HepG2 (cell line): ENCODE measurements around the gene MCU. TPM values are rescaled to one million over a fixed set of nuclear protein-coding genes. Genes with fewer than 3 reads are reported as not detected.
A peak's percentile ranks its signal among the peaks of the same experiment; 100 is the strongest.

Source experiments
- ATAC-seq: fragments of 200-7000 bp; cut with Tn5 transposase; 3 replicates; pipeline ENCODE4 v1.9.1; 2020; ENCODE audit warnings: mild to moderate bottlenecking, moderate library complexity
- BruUV-seq: library from RNA; stranded (reverse); fragments of 400-500 nt; replicated peaks from 2 replicates; lab custom pipeline; 2021; lab: Mats Ljungman, UMichigan
- CTCF ChIA-PET: fragments of 300-600 bp; formaldehyde crosslinking; extraction: SDS; loops from one replicate; lab custom pipeline; 2021; ENCODE audit warnings: low total read pairs, inconsistent platforms, low intra/inter-chr PET ratio; lab: Yijun Ruan, JAX
- POLR2A ChIA-PET: fragments of 350-600 bp; sonication (Branson Sonifier 250); formaldehyde crosslinking; loops from one replicate; lab custom pipeline; 2020; ENCODE audit warnings: antibody characterized with exemption, inconsistent platforms; lab: Yijun Ruan, JAX
- DNase-seq: peaks from one replicate; pipeline ENCODE4 v3.0.0-alpha.2; 2015; ENCODE audit warnings: low spot score
- FAIRE-seq: peaks from 3 replicates; lab custom pipeline; 2011; peaks lifted over from hg19 to GRCh38; lab: Jason Lieb, UNC
- H2AFZ ChIP-seq: one replicate; pipeline ENCODE4 v1.6.1; 2011; ENCODE audit warnings: low read length, inconsistent platforms
- H3K27ac ChIP-seq: fragments of 300-600 bp; 3 replicates; pipeline ENCODE4 v1.8.0; 2011; ENCODE audit warnings: mixed run types, mild to moderate bottlenecking, mixed read lengths, low read length, inconsistent platforms; ENCODE audit not compliant: insufficient read depth; ENCODE audit errors: extremely low read length
- H3K27me3 ChIP-seq, 2 experiments: fragments of 200-600 bp in 1 of 2; 2 replicates in 1 of 2; 3 replicates in 1 of 2; pipeline versions ENCODE4 v1.6.0 to v1.8.0; 2011; ENCODE audit warnings: low read length in 2 of 2, mild to moderate bottlenecking in 2 of 2, moderate library complexity in 2 of 2, inconsistent platforms in 1 of 2; ENCODE audit not compliant: insufficient read depth in 2 of 2, control insufficient read depth in 1 of 2
- H3K36me3 ChIP-seq, 2 experiments: fragments of 200-600 bp in 1 of 2; replicated peaks in 1 of 2; 2 replicates in 1 of 2; 3 replicates in 1 of 2; pipeline versions ENCODE4 v1.5.1 to v1.8.0; 2011; ENCODE audit warnings: low read length in 2 of 2, inconsistent platforms in 1 of 2; ENCODE audit not compliant: insufficient read depth in 2 of 2, control insufficient read depth in 1 of 2
- H3K4me1 ChIP-seq: 2 replicates; pipeline ENCODE4 v1.5.1; 2012; ENCODE audit warnings: low read length, inconsistent platforms; ENCODE audit not compliant: insufficient read depth
- H3K4me2 ChIP-seq: 2 replicates; pipeline ENCODE4 v1.6.0; 2011; ENCODE audit warnings: low read depth, low read length, inconsistent platforms
- H3K4me3 ChIP-seq, 3 experiments: fragments of 200-600 bp in 1 of 3; sonication (generic), shearing (Covaris generic) in 1 of 3; replicated peaks in 1 of 3; 2 replicates each; pipeline ENCODE4 v1.5.1; 2011 to 2016; ENCODE audit warnings: low read length in 3 of 3, inconsistent platforms in 2 of 3, low read depth in 2 of 3, mild to moderate bottlenecking in 2 of 3, control low read depth in 1 of 3, mixed read lengths in 1 of 3; ENCODE audit not compliant: insufficient read depth in 1 of 3
- H3K79me2 ChIP-seq: one replicate; pipeline ENCODE4 v1.6.1; 2011; ENCODE audit warnings: low read length, inconsistent platforms; ENCODE audit not compliant: insufficient read depth
- H3K9ac ChIP-seq: 2 replicates; pipeline ENCODE4 v1.6.0; 2011; ENCODE audit warnings: mild to moderate bottlenecking, low read depth, low read length, inconsistent platforms; ENCODE audit not compliant: insufficient read depth
- H3K9me3 ChIP-seq: 2 replicates; pipeline ENCODE4 v1.5.1; 2012; ENCODE audit warnings: mild to moderate bottlenecking, low read length
- H4K20me1 ChIP-seq: 2 replicates; pipeline ENCODE4 v1.6.0; 2011; ENCODE audit warnings: inconsistent platforms, mild to moderate bottlenecking, low read length, moderate library complexity; ENCODE audit not compliant: insufficient read depth
- MAFF ChIP-seq: IDR thresholded peaks from 2 replicates; pipeline ENCODE4 v1.6.1; 2011; ENCODE audit warnings: low read depth, low read length, improper control_type of control experiment
- MAFK ChIP-seq, 2 experiments: IDR thresholded peaks in 1 of 2; conservative IDR thresholded peaks in 1 of 2; 2 replicates each; pipeline ENCODE4 v1.6.1; 2011; ENCODE audit warnings: improper control_type of control experiment in 2 of 2, low read length in 2 of 2
- SIN3B ChIP-seq: fragments of 150-350 bp; IDR thresholded peaks from 2 replicates; pipeline ENCODE4 v1.6.1; 2014; ENCODE audit warnings: low read length
- ZC3H13 ChIP-seq: sonication (generic); formaldehyde crosslinking; IDR thresholded peaks from 2 replicates; pipeline ENCODE4 v1.8.1; 2023; ENCODE audit warnings: mild to moderate bottlenecking, missing genetic modification reagents, moderate library complexity
- ZFP41 ChIP-seq: sonication (generic); formaldehyde crosslinking; IDR thresholded peaks from 2 replicates; pipeline ENCODE4 v1.4.0; 2020; ENCODE audit warnings: mild to moderate bottlenecking, missing genetic modification reagents, borderline replicate concordance
- ZNF30 ChIP-seq: sonication (generic); formaldehyde crosslinking; IDR thresholded peaks from 2 replicates; pipeline ENCODE4 v1.5.0; 2020; ENCODE audit warnings: mild to moderate bottlenecking, missing genetic modification reagents
- WGBS: methylation state at CpG from one replicate; pipeline ENCODE4 v1.1.6; 2017; ENCODE audit warnings: low lambda C conversion rate; 5-methylcytosine and 5-hydroxymethylcytosine counted together
- in situ Hi-C: cut with HindIII; loops from 2 replicates; pipeline ENCODE4 v1.10.0; 2017; ENCODE audit warnings: low pct_unique_long_range_greater_than_20kb; ENCODE audit not compliant: extremely low pct_ligation_motif_present
- intact Hi-C: fragments of 100-400 bp; cut with micrococcal nuclease; formaldehyde crosslinking; loops from one replicate; pipeline ENCODE4 v1.10.0; 2022; ENCODE audit not compliant: unreplicated experiment
- polyA plus RNA-seq, 8 experiments: library from polyadenylated mRNA; depleted of rRNA in 3 of 8; stranded (reverse) in 7 of 8; unstranded in 1 of 8; fragments of >200 nt; fragmentation: Illumina TruSeq in 4 of 8; extraction: Trizol in 4 of 8; gene quantifications; 2 replicates each; pipeline versions ENCODE4 v1.2.1 to v1.2.3, GENCODE V29; 2011 to 2016; ENCODE audit warnings: low read depth in 4 of 8, missing spikeins in 1 of 8, mixed read lengths in 1 of 8; ENCODE audit not compliant: insufficient read depth in 1 of 8
- total RNA-seq, 5 experiments: library from RNA; depleted of rRNA; stranded (reverse); fragments of >200 nt; fragmentation: Illumina TruSeq; extraction: Trizol; gene quantifications; 2 replicates each; pipeline ENCODE4 v1.2.3, GENCODE V29; 2016; ENCODE audit warnings: low read depth in 1 of 5
- TF ChIP-seq, protein P1 (sequence below): sonication (generic); formaldehyde crosslinking; IDR thresholded peaks from 2 replicates; pipeline ENCODE4; 2020; ENCODE audit warnings: missing genetic modification reagents, mild to moderate bottlenecking, borderline replicate concordance
- TF ChIP-seq, protein P2 (sequence below): sonication (generic); formaldehyde crosslinking; IDR thresholded peaks from 2 replicates; pipeline ENCODE4 v1.4.0; 2020; ENCODE audit warnings: mild to moderate bottlenecking, missing genetic modification reagents, borderline replicate concordance
- TF ChIP-seq, protein P3 (sequence below): IDR thresholded peaks from 2 replicates; pipeline ENCODE4 v1.6.1; 2016

The MCU gene
- total and polyA plus RNA-seq, 2 of the 13 experiments (the other 11 are each of a cell fraction or from before 2014, with no cell fraction given), result 25.9 to 64.5 TPM

DNA sequence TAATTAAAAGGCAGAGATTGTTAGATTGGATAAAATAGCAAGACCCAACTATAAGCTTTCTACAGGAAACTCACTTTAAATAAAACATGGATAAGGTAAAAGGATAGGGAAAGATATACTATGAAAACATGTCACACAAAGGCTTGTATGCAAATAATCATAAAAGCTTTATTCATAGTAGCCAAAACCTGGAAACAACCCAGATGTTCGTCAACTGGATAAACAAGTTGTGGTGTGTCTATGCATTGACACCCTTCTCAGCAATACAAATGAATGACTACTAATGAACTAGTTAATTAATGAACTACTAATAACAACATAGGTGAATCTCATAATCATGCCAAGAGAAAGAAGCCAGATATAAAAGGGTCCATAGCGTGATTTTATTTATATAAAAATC is 163.8 kb downstream of the MCU start (continued):
- TF ChIP-seq, protein P1, sequence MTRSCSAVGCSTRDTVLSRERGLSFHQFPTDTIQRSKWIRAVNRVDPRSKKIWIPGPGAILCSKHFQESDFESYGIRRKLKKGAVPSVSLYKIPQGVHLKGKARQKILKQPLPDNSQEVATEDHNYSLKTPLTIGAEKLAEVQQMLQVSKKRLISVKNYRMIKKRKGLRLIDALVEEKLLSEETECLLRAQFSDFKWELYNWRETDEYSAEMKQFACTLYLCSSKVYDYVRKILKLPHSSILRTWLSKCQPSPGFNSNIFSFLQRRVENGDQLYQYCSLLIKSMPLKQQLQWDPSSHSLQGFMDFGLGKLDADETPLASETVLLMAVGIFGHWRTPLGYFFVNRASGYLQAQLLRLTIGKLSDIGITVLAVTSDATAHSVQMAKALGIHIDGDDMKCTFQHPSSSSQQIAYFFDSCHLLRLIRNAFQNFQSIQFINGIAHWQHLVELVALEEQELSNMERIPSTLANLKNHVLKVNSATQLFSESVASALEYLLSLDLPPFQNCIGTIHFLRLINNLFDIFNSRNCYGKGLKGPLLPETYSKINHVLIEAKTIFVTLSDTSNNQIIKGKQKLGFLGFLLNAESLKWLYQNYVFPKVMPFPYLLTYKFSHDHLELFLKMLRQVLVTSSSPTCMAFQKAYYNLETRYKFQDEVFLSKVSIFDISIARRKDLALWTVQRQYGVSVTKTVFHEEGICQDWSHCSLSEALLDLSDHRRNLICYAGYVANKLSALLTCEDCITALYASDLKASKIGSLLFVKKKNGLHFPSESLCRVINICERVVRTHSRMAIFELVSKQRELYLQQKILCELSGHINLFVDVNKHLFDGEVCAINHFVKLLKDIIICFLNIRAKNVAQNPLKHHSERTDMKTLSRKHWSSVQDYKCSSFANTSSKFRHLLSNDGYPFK (CRISPR knock-in tag), result no peak
- no peak for TF ChIP-seq ZNF30 (CRISPR knock-in tag)

DNA sequence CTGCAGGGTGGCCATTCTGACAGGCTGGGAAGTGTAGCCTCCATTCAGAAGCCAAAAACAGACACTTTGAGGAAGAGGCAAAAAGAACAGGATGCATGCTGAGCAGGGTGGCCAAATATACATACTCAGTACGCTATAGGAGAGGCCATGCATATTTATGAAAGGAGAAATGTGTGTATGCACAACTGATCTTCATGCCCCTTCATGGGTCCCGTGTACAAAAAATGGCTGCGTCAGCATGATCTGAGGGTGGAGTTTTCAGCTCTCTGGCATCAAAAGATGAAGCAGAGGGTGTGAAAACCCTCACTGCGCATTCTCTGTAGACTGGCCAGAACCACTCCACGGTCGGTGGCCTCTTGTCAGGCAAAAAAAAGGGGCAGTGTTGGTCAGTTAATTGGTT is 166.1 kb downstream of the MCU start:
- POLR2A ChIA-PET, result no interaction called here
- Histone ChIP-seq H3K9me3 (no peaks in the 10 kb centered on the region), H3K4me3 (no peak overlapping the region), H4K20me1 (no peaks in the 10 kb centered on the region), H3K36me3 (peaks cover 0 to 10% of the 10 kb centered on the region in 2 experiments; a peak in 4 of 5 replicates), H3K4me2 (no peak overlapping the region), H3K27ac (no peak overlapping the region), H3K4me1 (peaks cover 9% of the 10 kb centered on the region), H3K9ac (no peak overlapping the region), H2AFZ (no peak overlapping the region), H3K27me3 (no peaks in the 10 kb centered on the region), H3K79me2 (no peaks in the 10 kb centered on the region)
- DNase-seq, result no peak
- CTCF ChIA-PET, result no interaction called here
- no peak for TF ChIP-seq ZFP41 (CRISPR knock-in tag)
- TF ChIP-seq MAFF, result 0 out of 2 replicates have a peak, but pooled peaks have one; percentile 32
- peak; percentile 34 to 67; a peak in 3 of 4 replicates for TF ChIP-seq MAFK (conservative IDR thresholded peaks at IDR 0.05 in 1 of 2, IDR thresholded peaks at IDR 0.05 in 1 of 2; ENCODE audit: low read length in 2 of 2)
- TF ChIP-seq, protein P2, sequence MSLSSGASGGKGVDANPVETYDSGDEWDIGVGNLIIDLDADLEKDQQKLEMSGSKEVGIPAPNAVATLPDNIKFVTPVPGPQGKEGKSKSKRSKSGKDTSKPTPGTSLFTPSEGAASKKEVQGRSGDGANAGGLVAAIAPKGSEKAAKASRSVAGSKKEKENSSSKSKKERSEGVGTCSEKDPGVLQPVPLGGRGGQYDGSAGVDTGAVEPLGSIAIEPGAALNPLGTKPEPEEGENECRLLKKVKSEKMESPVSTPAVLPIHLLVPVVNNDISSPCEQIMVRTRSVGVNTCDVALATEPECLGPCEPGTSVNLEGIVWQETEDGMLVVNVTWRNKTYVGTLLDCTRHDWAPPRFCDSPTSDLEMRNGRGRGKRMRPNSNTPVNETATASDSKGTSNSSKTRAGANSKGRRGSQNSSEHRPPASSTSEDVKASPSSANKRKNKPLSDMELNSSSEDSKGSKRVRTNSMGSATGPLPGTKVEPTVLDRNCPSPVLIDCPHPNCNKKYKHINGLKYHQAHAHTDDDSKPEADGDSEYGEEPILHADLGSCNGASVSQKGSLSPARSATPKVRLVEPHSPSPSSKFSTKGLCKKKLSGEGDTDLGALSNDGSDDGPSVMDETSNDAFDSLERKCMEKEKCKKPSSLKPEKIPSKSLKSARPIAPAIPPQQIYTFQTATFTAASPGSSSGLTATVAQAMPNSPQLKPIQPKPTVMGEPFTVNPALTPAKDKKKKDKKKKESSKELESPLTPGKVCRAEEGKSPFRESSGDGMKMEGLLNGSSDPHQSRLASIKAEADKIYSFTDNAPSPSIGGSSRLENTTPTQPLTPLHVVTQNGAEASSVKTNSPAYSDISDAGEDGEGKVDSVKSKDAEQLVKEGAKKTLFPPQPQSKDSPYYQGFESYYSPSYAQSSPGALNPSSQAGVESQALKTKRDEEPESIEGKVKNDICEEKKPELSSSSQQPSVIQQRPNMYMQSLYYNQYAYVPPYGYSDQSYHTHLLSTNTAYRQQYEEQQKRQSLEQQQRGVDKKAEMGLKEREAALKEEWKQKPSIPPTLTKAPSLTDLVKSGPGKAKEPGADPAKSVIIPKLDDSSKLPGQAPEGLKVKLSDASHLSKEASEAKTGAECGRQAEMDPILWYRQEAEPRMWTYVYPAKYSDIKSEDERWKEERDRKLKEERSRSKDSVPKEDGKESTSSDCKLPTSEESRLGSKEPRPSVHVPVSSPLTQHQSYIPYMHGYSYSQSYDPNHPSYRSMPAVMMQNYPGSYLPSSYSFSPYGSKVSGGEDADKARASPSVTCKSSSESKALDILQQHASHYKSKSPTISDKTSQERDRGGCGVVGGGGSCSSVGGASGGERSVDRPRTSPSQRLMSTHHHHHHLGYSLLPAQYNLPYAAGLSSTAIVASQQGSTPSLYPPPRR, result no peak
- TF ChIP-seq, protein P3, sequence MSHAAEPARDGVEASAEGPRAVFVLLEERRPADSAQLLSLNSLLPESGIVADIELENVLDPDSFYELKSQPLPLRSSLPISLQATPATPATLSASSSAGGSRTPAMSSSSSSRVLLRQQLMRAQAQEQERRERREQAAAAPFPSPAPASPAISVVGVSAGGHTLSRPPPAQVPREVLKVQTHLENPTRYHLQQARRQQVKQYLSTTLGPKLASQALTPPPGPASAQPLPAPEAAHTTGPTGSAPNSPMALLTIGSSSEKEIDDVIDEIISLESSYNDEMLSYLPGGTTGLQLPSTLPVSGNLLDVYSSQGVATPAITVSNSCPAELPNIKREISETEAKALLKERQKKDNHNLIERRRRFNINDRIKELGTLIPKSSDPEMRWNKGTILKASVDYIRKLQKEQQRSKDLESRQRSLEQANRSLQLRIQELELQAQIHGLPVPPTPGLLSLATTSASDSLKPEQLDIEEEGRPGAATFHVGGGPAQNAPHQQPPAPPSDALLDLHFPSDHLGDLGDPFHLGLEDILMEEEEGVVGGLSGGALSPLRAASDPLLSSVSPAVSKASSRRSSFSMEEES, result no peak
- no peak for TF ChIP-seq ZC3H13 (CRISPR knock-in tag)
- TF ChIP-seq SIN3B, result no peak
- no TSS peak for BruUV-seq
- in situ Hi-C loops, result no loop called here
- 98% methylated on average over 6 of the region's 6 CpGs for WGBS
- ATAC-seq, result no peak
- intact Hi-C loops, result no loop called here
- FAIRE-seq, result no peak
